ENCODE results near the gene NDOR1.

NDOR1 gene

GRCh38 chr9:137189297-137190295 lies 15.9 kb upstream of the NDOR1 start:
- no peaks in the 10 kb centered on the region for H3F3A ChIP-seq (ENCODE audit: control insufficient read depth, insufficient read depth)
- H3K36me3 ChIP-seq (ENCODE audit: control insufficient read depth, low read length) = peaks cover 49% of the 10 kb centered on the region
- H3K4me2 ChIP-seq (ENCODE audit: low read length) = peak overlapping the region; percentile 72
- H3K9me3 ChIP-seq (ENCODE audit: control insufficient read depth, insufficient read depth, low read length) = no peaks in the 10 kb centered on the region
- peaks cover 59% of the 10 kb centered on the region for H3K79me2 ChIP-seq (ENCODE audit: control insufficient read depth, low read length)
- peak overlapping the region; percentile 83 for H3K27ac ChIP-seq (ENCODE audit: low read depth, low read length)
- H3K27me3 ChIP-seq (ENCODE audit: control insufficient read depth, low read length) = no peaks in the 10 kb centered on the region
- peak overlapping the region; percentile 95 for H3K4me3 ChIP-seq (ENCODE audit: low read length)
- no peak for TF ChIP-seq EZH2phosphoT487 (IDR thresholded peaks at IDR 0.05; ENCODE audit: borderline replicate concordance, low read length)
- TF ChIP-seq CTCF (IDR thresholded peaks at IDR 0.05; ENCODE audit: low read depth, low read length, poor library complexity, severe bottlenecking) = no peak
- peaks cover 29% of the 10 kb centered on the region for H3K4me1 ChIP-seq (ENCODE audit: control insufficient read depth, low read length)
- H3K9me2 ChIP-seq (replicated peaks; ENCODE audit: control insufficient read depth, low read length) = no peaks in the 10 kb centered on the region
- no peaks in the 10 kb centered on the region for H4K20me1 ChIP-seq (ENCODE audit: control insufficient read depth, insufficient read depth, low read depth, low read length)

GRCh38 chr9:137190315-137190856 lies 15.1 kb upstream of the NDOR1 start:
- no peak overlapping the region for H3K27ac ChIP-seq (ENCODE audit: low read depth, low read length)
- peak overlapping the region; percentile 72 for H3K4me2 ChIP-seq (ENCODE audit: low read length)
- H3K27me3 ChIP-seq (ENCODE audit: control insufficient read depth, low read length) = no peaks in the 10 kb centered on the region
- no peaks in the 10 kb centered on the region for H3K9me2 ChIP-seq (replicated peaks; ENCODE audit: control insufficient read depth, low read length)
- H3K9me3 ChIP-seq (ENCODE audit: control insufficient read depth, insufficient read depth, low read length) = no peaks in the 10 kb centered on the region
- H3K4me1 ChIP-seq (ENCODE audit: control insufficient read depth, low read length) = peaks cover 29% of the 10 kb centered on the region
- TF ChIP-seq CTCF (IDR thresholded peaks at IDR 0.05; ENCODE audit: low read depth, low read length, poor library complexity, severe bottlenecking) = no peak
- no peak for TF ChIP-seq EZH2phosphoT487 (IDR thresholded peaks at IDR 0.05; ENCODE audit: borderline replicate concordance, low read length)
- H3F3A ChIP-seq (ENCODE audit: control insufficient read depth, insufficient read depth) = no peaks in the 10 kb centered on the region
- H3K36me3 ChIP-seq (ENCODE audit: control insufficient read depth, low read length) = peaks cover 44% of the 10 kb centered on the region
- H3K4me3 ChIP-seq (ENCODE audit: low read length) = peak overlapping the region; percentile 95
- no peaks in the 10 kb centered on the region for H4K20me1 ChIP-seq (ENCODE audit: control insufficient read depth, insufficient read depth, low read depth, low read length)
- peaks cover 54% of the 10 kb centered on the region for H3K79me2 ChIP-seq (ENCODE audit: control insufficient read depth, low read length)

- no peak overlapping the region for H3K4me3 ChIP-seq (ENCODE audit: low read length)
- H3K4me2 ChIP-seq (ENCODE audit: low read length) = no peak overlapping the region
- no peaks in the 10 kb centered on the region for H3K9me3 ChIP-seq (ENCODE audit: control insufficient read depth, insufficient read depth, low read length)
- H3K9me2 ChIP-seq (replicated peaks; ENCODE audit: control insufficient read depth, low read length) = no peaks in the 10 kb centered on the region
- peaks cover 45% of the 10 kb centered on the region for H3K79me2 ChIP-seq (ENCODE audit: control insufficient read depth, low read length)
- no peaks in the 10 kb centered on the region for H4K20me1 ChIP-seq (ENCODE audit: control insufficient read depth, insufficient read depth, low read depth, low read length)
- H3K27ac ChIP-seq (ENCODE audit: low read depth, low read length) = no peak overlapping the region
- TF ChIP-seq CTCF (IDR thresholded peaks at IDR 0.05; ENCODE audit: low read depth, low read length, poor library complexity, severe bottlenecking) = no peak
- TF ChIP-seq EZH2phosphoT487 (IDR thresholded peaks at IDR 0.05; ENCODE audit: borderline replicate concordance, low read length) = no peak
- H3K27me3 ChIP-seq (ENCODE audit: control insufficient read depth, low read length) = no peaks in the 10 kb centered on the region
- peaks cover 39% of the 10 kb centered on the region for H3K36me3 ChIP-seq (ENCODE audit: control insufficient read depth, low read length)
- peaks cover 29% of the 10 kb centered on the region for H3K4me1 ChIP-seq (ENCODE audit: control insufficient read depth, low read length)
- no peaks in the 10 kb centered on the region for H3F3A ChIP-seq (ENCODE audit: control insufficient read depth, insufficient read depth)
These were observed 14.3 kb upstream of the NDOR1 start for GRCh38 chr9:137191245-137191644.
